Measurements from ENCODE around the gene RAPGEF3. TPM values are rescaled to one million over a fixed set of nuclear protein-coding genes. Genes with fewer than 3 reads are reported as not detected.

The RAPGEF3 gene
- total and polyA plus RNA-seq, 2 experiments from 2014 or later, result 2.1 to 2.6 TPM

- Histone ChIP-seq H3K27me3 (no peaks in the 10 kb centered on the region), H3K79me2 (peaks cover 3% of the 10 kb centered on the region), H3K27ac (no peak overlapping the region), H3K9me2 (replicated peaks; ENCODE audit: insufficient read depth) (no peaks in the 10 kb centered on the region), H2AFZ (no peak overlapping the region), H3K4me1 (ENCODE audit: insufficient read depth) (no peaks in the 10 kb centered on the region), H3K4me3 (no peak overlapping the region), H3K4me2 (no peak overlapping the region), H4K20me1 (ENCODE audit: insufficient read depth, poor library complexity, severe bottlenecking) (no peaks in the 10 kb centered on the region), H3K9me3 (ENCODE audit: low read depth) (no peaks in the 10 kb centered on the region), H3K36me3 (replicated peaks; ENCODE audit: insufficient read depth, low read depth) (no peaks in the 10 kb centered on the region)
- TF ChIP-seq EZH2 (IDR thresholded peaks at IDR 0.05; ENCODE audit: borderline replicate concordance), result no peak
- TF ChIP-seq, protein P1, sequence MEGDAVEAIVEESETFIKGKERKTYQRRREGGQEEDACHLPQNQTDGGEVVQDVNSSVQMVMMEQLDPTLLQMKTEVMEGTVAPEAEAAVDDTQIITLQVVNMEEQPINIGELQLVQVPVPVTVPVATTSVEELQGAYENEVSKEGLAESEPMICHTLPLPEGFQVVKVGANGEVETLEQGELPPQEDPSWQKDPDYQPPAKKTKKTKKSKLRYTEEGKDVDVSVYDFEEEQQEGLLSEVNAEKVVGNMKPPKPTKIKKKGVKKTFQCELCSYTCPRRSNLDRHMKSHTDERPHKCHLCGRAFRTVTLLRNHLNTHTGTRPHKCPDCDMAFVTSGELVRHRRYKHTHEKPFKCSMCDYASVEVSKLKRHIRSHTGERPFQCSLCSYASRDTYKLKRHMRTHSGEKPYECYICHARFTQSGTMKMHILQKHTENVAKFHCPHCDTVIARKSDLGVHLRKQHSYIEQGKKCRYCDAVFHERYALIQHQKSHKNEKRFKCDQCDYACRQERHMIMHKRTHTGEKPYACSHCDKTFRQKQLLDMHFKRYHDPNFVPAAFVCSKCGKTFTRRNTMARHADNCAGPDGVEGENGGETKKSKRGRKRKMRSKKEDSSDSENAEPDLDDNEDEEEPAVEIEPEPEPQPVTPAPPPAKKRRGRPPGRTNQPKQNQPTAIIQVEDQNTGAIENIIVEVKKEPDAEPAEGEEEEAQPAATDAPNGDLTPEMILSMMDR (IDR thresholded peaks at IDR 0.05; ENCODE audit: poor library complexity), result no peak
- no peak for TF ChIP-seq EZH2phosphoT487 (IDR thresholded peaks at IDR 0.05; ENCODE audit: low read depth, severe bottlenecking, unreplicated experiment)
- no peak for DNase-seq (ENCODE audit: low spot score)
- WGBS (ENCODE audit: low lambda C conversion rate, missing lambda C conversion rate), result 91% methylated on average over 9 of the region's 9 CpGs
Measured at GRCh38 chr12:47777741-47778558, 19.3 kb upstream of the RAPGEF3 start.

GRCh38 chr12:47777151-47777550 is 18.5 kb upstream of the RAPGEF3 start:
- peaks cover 3% of the 10 kb centered on the region for H3K79me2 ChIP-seq
- WGBS (ENCODE audit: low lambda C conversion rate, missing lambda C conversion rate), result 100% methylated on average over 1 of the region's 1 CpG

DNA sequence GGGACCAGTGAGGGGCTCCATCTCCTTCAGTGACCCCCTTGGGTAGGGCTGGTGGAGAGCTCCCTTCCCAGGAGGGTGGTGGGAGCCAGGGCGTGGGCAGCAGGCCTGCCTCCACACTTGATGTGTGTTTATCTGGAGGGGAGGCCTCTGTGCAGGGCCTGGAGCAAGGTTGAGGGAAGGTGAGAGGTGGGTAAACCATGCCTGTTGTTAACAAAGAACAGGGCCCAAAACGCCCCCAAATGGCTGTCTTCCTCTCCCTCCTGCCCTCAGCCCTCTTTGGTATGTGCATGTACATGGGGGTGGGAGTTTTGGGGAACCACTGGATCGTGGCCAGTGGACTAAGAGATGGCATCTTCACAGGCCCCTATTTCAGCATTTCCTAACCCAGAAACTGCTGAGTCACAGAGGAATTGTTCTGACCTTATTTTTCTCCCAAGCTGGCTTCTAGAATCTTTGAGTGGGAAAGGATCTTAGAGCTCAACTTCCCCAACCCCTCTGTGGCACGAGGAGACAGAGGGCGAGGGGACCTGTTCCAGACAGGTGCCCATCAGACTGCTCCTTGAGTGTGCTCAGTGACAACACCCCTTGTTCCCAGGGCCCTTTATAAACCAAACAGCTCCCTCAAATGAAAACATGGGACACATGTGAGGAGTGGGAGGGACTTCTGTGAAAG is 17.9 kb upstream of the RAPGEF3 start:
- Histone ChIP-seq H3K27ac (no peak overlapping the region), H2AFZ (no peak overlapping the region), H3K79me2 (peaks cover 3% of the 10 kb centered on the region)

More at GRCh38 chr12:47777151-47777550, 18.5 kb upstream of the RAPGEF3 start:
- H3K27me3 ChIP-seq, result no peaks in the 10 kb centered on the region
- H2AFZ ChIP-seq, result no peak overlapping the region
- H3K36me3 ChIP-seq (replicated peaks; ENCODE audit: insufficient read depth, low read depth), result no peaks in the 10 kb centered on the region
- H3K9me3 ChIP-seq (ENCODE audit: low read depth), result no peaks in the 10 kb centered on the region
- H3K4me2 ChIP-seq, result no peak overlapping the region
- no peaks in the 10 kb centered on the region for H3K9me2 ChIP-seq (replicated peaks; ENCODE audit: insufficient read depth)
- H3K4me3 ChIP-seq, result no peak overlapping the region
- no peaks in the 10 kb centered on the region for H4K20me1 ChIP-seq (ENCODE audit: insufficient read depth, poor library complexity, severe bottlenecking)
- DNase-seq (ENCODE audit: low spot score), result no peak
- H3K4me1 ChIP-seq (ENCODE audit: insufficient read depth), result no peaks in the 10 kb centered on the region
- TF ChIP-seq EZH2phosphoT487 (IDR thresholded peaks at IDR 0.05; ENCODE audit: low read depth, severe bottlenecking, unreplicated experiment) (no peak), EZH2 (IDR thresholded peaks at IDR 0.05; ENCODE audit: borderline replicate concordance) (no peak)
- TF ChIP-seq, protein P1 (IDR thresholded peaks at IDR 0.05; ENCODE audit: poor library complexity), result no peak
- no peak overlapping the region for H3K27ac ChIP-seq

More for the DNA sequence above, 17.9 kb upstream of the RAPGEF3 start:
- Histone ChIP-seq H3K4me2 (no peak overlapping the region), H4K20me1 (ENCODE audit: insufficient read depth, poor library complexity, severe bottlenecking) (no peaks in the 10 kb centered on the region), H3K9me3 (ENCODE audit: low read depth) (no peaks in the 10 kb centered on the region), H3K9me2 (replicated peaks; ENCODE audit: insufficient read depth) (no peaks in the 10 kb centered on the region), H3K27me3 (no peaks in the 10 kb centered on the region), H3K4me3 (no peak overlapping the region), H3K4me1 (ENCODE audit: insufficient read depth) (no peaks in the 10 kb centered on the region), H3K36me3 (replicated peaks; ENCODE audit: insufficient read depth, low read depth) (no peaks in the 10 kb centered on the region)
- no peak for DNase-seq (ENCODE audit: low spot score)
- no peak for TF ChIP-seq EZH2 (IDR thresholded peaks at IDR 0.05; ENCODE audit: borderline replicate concordance)
- TF ChIP-seq, protein P1 (IDR thresholded peaks at IDR 0.05; ENCODE audit: poor library complexity), result no peak
- TF ChIP-seq EZH2phosphoT487 (IDR thresholded peaks at IDR 0.05; ENCODE audit: low read depth, severe bottlenecking, unreplicated experiment), result no peak
- WGBS (ENCODE audit: low lambda C conversion rate, missing lambda C conversion rate), result 66% methylated on average over 5 of the region's 5 CpGs
